Neuronal stem cell (in vitro differentiated cells): Measurements from ENCODE around the gene SYT1.

ENCODE experiments used
- DNase-seq: peaks from one replicate; pipeline ENCODE4 v3.0.0-alpha.2; 2013; ENCODE audit warnings: low spot score
- H2AFZ ChIP-seq: one replicate; pipeline ENCODE4 v1.6.1; 2013; ENCODE audit warnings: mild to moderate bottlenecking, low read length, inconsistent platforms
- H2AK5ac ChIP-seq: 2 replicates; pipeline ENCODE4 v1.6.1; 2013; ENCODE audit warnings: low read depth, mild to moderate bottlenecking, inconsistent platforms, low read length, moderate library complexity, mixed read lengths
- H2BK120ac ChIP-seq: 2 replicates; pipeline ENCODE4 v1.6.1; 2013; ENCODE audit warnings: low read depth, mild to moderate bottlenecking, inconsistent platforms, low read length, moderate library complexity, mixed read lengths
- H2BK12ac ChIP-seq: one replicate; pipeline ENCODE4 v1.6.1; 2013; ENCODE audit warnings: low read length, inconsistent platforms
- H2BK15ac ChIP-seq: 2 replicates; pipeline ENCODE4 v1.6.1; 2013; ENCODE audit warnings: mild to moderate bottlenecking, low read length, inconsistent platforms, mixed read lengths
- H2BK5ac ChIP-seq: one replicate; pipeline ENCODE4 v1.6.1; 2013; ENCODE audit warnings: inconsistent platforms, mild to moderate bottlenecking, low read length, moderate library complexity
- H3K14ac ChIP-seq: one replicate; pipeline ENCODE4 v1.6.1; 2013; ENCODE audit warnings: low read length, inconsistent platforms
- H3K18ac ChIP-seq: 2 replicates; pipeline ENCODE4 v1.6.1; 2013; ENCODE audit warnings: low read length, inconsistent platforms
- H3K23ac ChIP-seq: 2 replicates; pipeline ENCODE4 v1.6.1; 2013; ENCODE audit warnings: low read depth, mild to moderate bottlenecking, mixed read lengths, low read length, inconsistent platforms; ENCODE audit not compliant: poor library complexity
- H3K27ac ChIP-seq: replicated peaks from 3 replicates; pipeline ENCODE4 v1.5.1; 2013; ENCODE audit warnings: low read length, inconsistent platforms
- H3K27me3 ChIP-seq, 3 experiments: 2 replicates each; pipeline ENCODE4 v1.6.1; 2013; ENCODE audit warnings: low read length in 3 of 3, mild to moderate bottlenecking in 2 of 3, inconsistent platforms in 1 of 3, low read depth in 1 of 3, mixed read lengths in 1 of 3, moderate library complexity in 1 of 3; ENCODE audit not compliant: control insufficient read depth in 3 of 3, insufficient read depth in 3 of 3
- H3K36me3 ChIP-seq, 2 donors: replicated peaks in 1 of 2; 2 replicates each; pipeline ENCODE4 v1.6.1; 2013; ENCODE audit warnings: low read length in 2 of 2; ENCODE audit not compliant: control insufficient read depth in 2 of 2, insufficient read depth in 2 of 2
- H3K4ac ChIP-seq: 2 replicates; pipeline ENCODE4 v1.6.1; 2013; ENCODE audit warnings: inconsistent platforms, mild to moderate bottlenecking, low read length, moderate library complexity
- H3K4me1 ChIP-seq, 2 donors: 1 replicate in 1 of 2; 2 replicates in 1 of 2; pipeline ENCODE4 v1.6.1; 2013; ENCODE audit warnings: low read length in 2 of 2, low read depth in 1 of 2; ENCODE audit not compliant: control insufficient read depth in 2 of 2, insufficient read depth in 1 of 2
- H3K4me2 ChIP-seq: one replicate; pipeline ENCODE4 v1.6.1; 2013; ENCODE audit warnings: mild to moderate bottlenecking, low read length, inconsistent platforms; ENCODE audit not compliant: insufficient read depth, poor library complexity, severe bottlenecking
- H3K4me3 ChIP-seq, 2 donors: 2 replicates each; pipeline ENCODE4 v1.5.1; 2013; ENCODE audit warnings: low read length in 2 of 2, mild to moderate bottlenecking in 2 of 2, inconsistent platforms in 1 of 2, moderate library complexity in 1 of 2
- H3K79me1 ChIP-seq: one replicate; pipeline ENCODE4 v1.6.1; 2013; ENCODE audit warnings: low read depth, mild to moderate bottlenecking, inconsistent platforms, low read length, moderate library complexity
- H3K9ac ChIP-seq: one replicate; pipeline ENCODE4 v1.6.1; 2013; ENCODE audit warnings: mild to moderate bottlenecking, low read depth, low read length, inconsistent platforms; ENCODE audit not compliant: poor library complexity
- H3K9me3 ChIP-seq, 2 donors: replicated peaks in 1 of 2; 2 replicates each; pipeline versions ENCODE3 to v1.6.1; 2013; ENCODE audit warnings: low read length in 2 of 2, mild to moderate bottlenecking in 2 of 2, inconsistent platforms in 1 of 2, low read depth in 1 of 2, mixed read lengths in 1 of 2, moderate library complexity in 1 of 2; ENCODE audit not compliant: control insufficient read depth in 2 of 2, insufficient read depth in 1 of 2
- H4K8ac ChIP-seq: one replicate; pipeline ENCODE4 v1.6.1; 2013; ENCODE audit warnings: low read depth, mild to moderate bottlenecking, inconsistent platforms, low read length, moderate library complexity
- H4K91ac ChIP-seq: one replicate; pipeline ENCODE4 v1.6.1; 2013; ENCODE audit warnings: low read length, low read depth, mild to moderate bottlenecking, inconsistent platforms; ENCODE audit not compliant: poor library complexity
- WGBS, 2 donors: extraction: QIAGEN DNeasy Blood & Tissue Kit; methylation state at CpG; one replicate each; pipeline ENCODE4 v1.1.7; 2013; ENCODE audit warnings: missing lambda C conversion rate in 2 of 2, mixed read lengths in 1 of 2; ENCODE audit not compliant: insufficient read length in 2 of 2, insufficient replicate concordance in 1 of 2; ENCODE audit errors: extremely low coverage in 2 of 2; 5-methylcytosine and 5-hydroxymethylcytosine counted together

SYT1 gene

GRCh38 chr12:79227646-79228045 is 363.1 kb downstream of the SYT1 start:
- H3K4me1 ChIP-seq, result no peaks in the 10 kb centered on the region
- no peak overlapping the region for H2BK15ac ChIP-seq
- H3K27me3 ChIP-seq, result no peaks in the 10 kb centered on the region
- no peak overlapping the region for H2BK5ac ChIP-seq
- no peak overlapping the region for H3K27ac ChIP-seq
- no peak overlapping the region for H3K4ac ChIP-seq
- H3K14ac ChIP-seq, result no peak overlapping the region
- no peak overlapping the region for H2AK5ac ChIP-seq
- H2BK12ac ChIP-seq, result no peak overlapping the region
- H4K8ac ChIP-seq, result no peak overlapping the region
- H2AFZ ChIP-seq, result no peak overlapping the region
- no peak overlapping the region for H3K9ac ChIP-seq
- H2BK120ac ChIP-seq, result no peak overlapping the region
- peaks cover 0 to 2% of the 10 kb centered on the region in 2 donors for H3K36me3 ChIP-seq
- no peak for DNase-seq
- no CpG with 5 or more reads among the region's 3 CpGs for WGBS, 2 donors
- no peak overlapping the region for H3K4me3 ChIP-seq
- no peak overlapping the region for H3K23ac ChIP-seq
- H3K79me1 ChIP-seq, result peaks cover 3% of the 10 kb centered on the region
- no peak overlapping the region for H4K91ac ChIP-seq
- H3K4me2 ChIP-seq, result no peak overlapping the region
- peaks cover 0 to 4% of the 10 kb centered on the region in 2 donors for H3K9me3 ChIP-seq
- H3K18ac ChIP-seq, result no peak overlapping the region

GRCh38 chr12:79233341-79233781 is 368.8 kb downstream of the SYT1 start:
- Histone ChIP-seq H3K27ac (no peak overlapping the region), H2BK5ac (no peak overlapping the region), H4K91ac (no peak overlapping the region), H3K9ac (no peak overlapping the region), H2BK120ac (no peak overlapping the region), H3K9me3 (no peaks in the 10 kb centered on the region), H2BK15ac (no peak overlapping the region), H3K79me1 (no peaks in the 10 kb centered on the region), H2AK5ac (no peak overlapping the region), H3K4me2 (no peak overlapping the region), H3K4me1 (no peaks in the 10 kb centered on the region), H2BK12ac (no peak overlapping the region), H3K14ac (no peak overlapping the region), H4K8ac (no peak overlapping the region), H3K27me3 (no peaks in the 10 kb centered on the region), H3K4me3 (no peak overlapping the region), H2AFZ (no peak overlapping the region), H3K4ac (no peak overlapping the region), H3K36me3 (no peaks in the 10 kb centered on the region), H3K23ac (no peak overlapping the region), H3K18ac (no peak overlapping the region)
- no CpG with 5 or more reads among the region's 7 CpGs for WGBS, 2 donors
- no peak for DNase-seq

- H3K18ac ChIP-seq, result no peak overlapping the region
- H2BK5ac ChIP-seq, result no peak overlapping the region
- H3K36me3 ChIP-seq, result peaks cover 0 to 1% of the 10 kb centered on the region in 2 donors
- no peak overlapping the region for H3K9ac ChIP-seq
- no peak overlapping the region for H4K91ac ChIP-seq
- no peak overlapping the region for H3K4ac ChIP-seq
- no peak overlapping the region for H2AK5ac ChIP-seq
- no peak overlapping the region for H3K27ac ChIP-seq
- no peaks in the 10 kb centered on the region for H3K4me1 ChIP-seq
- no peak overlapping the region for H3K4me3 ChIP-seq
- H2AFZ ChIP-seq, result no peak overlapping the region
- no peak for DNase-seq
- no peak overlapping the region for H3K23ac ChIP-seq
- no peaks in the 10 kb centered on the region for H3K79me1 ChIP-seq
- no peak overlapping the region for H3K4me2 ChIP-seq
- H2BK120ac ChIP-seq, result no peak overlapping the region
- H2BK15ac ChIP-seq, result no peak overlapping the region
- no peak overlapping the region for H2BK12ac ChIP-seq
- no peak overlapping the region for H4K8ac ChIP-seq
- H3K14ac ChIP-seq, result no peak overlapping the region
- H3K9me3 ChIP-seq, result no peaks in the 10 kb centered on the region
- no CpG with 5 or more reads among the region's 4 CpGs for WGBS, 2 donors
- no peaks in the 10 kb centered on the region for H3K27me3 ChIP-seq
Measured at GRCh38 chr12:79236920-79237319, 372.3 kb downstream of the SYT1 start.

GRCh38 chr12:79238246-79238645 is 373.7 kb downstream of the SYT1 start:
- no peak overlapping the region for H2BK15ac ChIP-seq
- WGBS, 2 donors, result no CpG with 5 or more reads among the region's 3 CpGs

More at GRCh38 chr12:79238246-79238645, 373.7 kb downstream of the SYT1 start:
- Histone ChIP-seq H3K27ac (no peak overlapping the region), H3K4me2 (no peak overlapping the region), H3K36me3 (peaks cover 0 to 5% of the 10 kb centered on the region in 2 donors), H3K9me3 (no peaks in the 10 kb centered on the region), H3K79me1 (no peaks in the 10 kb centered on the region), H3K4me1 (no peaks in the 10 kb centered on the region), H3K27me3 (no peaks in the 10 kb centered on the region), H4K91ac (no peak overlapping the region), H3K23ac (no peak overlapping the region), H3K18ac (no peak overlapping the region), H2AFZ (no peak overlapping the region), H3K9ac (no peak overlapping the region), H2BK12ac (no peak overlapping the region), H3K14ac (no peak overlapping the region), H2AK5ac (no peak overlapping the region), H3K4me3 (no peak overlapping the region), H2BK120ac (no peak overlapping the region), H2BK5ac (no peak overlapping the region), H4K8ac (no peak overlapping the region), H3K4ac (no peak overlapping the region)
- DNase-seq, result no peak
